Choroid plexus epithelial cell (primary cell): ENCODE data around the gene PTH2.

ENCODE experiments used
- DNase-seq: peaks from one replicate; pipeline ENCODE4 v3.0.0-alpha.2; 2010; ENCODE audit warnings: low read depth
- H3K4me3 ChIP-seq: 2 replicates; pipeline ENCODE4 v1.5.1; 2011; ENCODE audit warnings: low read depth, mild to moderate bottlenecking, control low read depth, low read length, moderate library complexity
- TF ChIP-seq, protein P1 (sequence below): conservative IDR thresholded peaks from 2 replicates; pipeline ENCODE4 v1.5.1; 2011; ENCODE audit warnings: low read depth, mild to moderate bottlenecking, control low read depth, inconsistent platforms, low read length, moderate library complexity

PTH2 gene

GRCh38 chr19:49441960-49442350 is 18.7 kb upstream of the PTH2 start:
- TF ChIP-seq, protein P1, sequence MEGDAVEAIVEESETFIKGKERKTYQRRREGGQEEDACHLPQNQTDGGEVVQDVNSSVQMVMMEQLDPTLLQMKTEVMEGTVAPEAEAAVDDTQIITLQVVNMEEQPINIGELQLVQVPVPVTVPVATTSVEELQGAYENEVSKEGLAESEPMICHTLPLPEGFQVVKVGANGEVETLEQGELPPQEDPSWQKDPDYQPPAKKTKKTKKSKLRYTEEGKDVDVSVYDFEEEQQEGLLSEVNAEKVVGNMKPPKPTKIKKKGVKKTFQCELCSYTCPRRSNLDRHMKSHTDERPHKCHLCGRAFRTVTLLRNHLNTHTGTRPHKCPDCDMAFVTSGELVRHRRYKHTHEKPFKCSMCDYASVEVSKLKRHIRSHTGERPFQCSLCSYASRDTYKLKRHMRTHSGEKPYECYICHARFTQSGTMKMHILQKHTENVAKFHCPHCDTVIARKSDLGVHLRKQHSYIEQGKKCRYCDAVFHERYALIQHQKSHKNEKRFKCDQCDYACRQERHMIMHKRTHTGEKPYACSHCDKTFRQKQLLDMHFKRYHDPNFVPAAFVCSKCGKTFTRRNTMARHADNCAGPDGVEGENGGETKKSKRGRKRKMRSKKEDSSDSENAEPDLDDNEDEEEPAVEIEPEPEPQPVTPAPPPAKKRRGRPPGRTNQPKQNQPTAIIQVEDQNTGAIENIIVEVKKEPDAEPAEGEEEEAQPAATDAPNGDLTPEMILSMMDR: no peak
- DNase-seq: no peak
- no peak overlapping the region for H3K4me3 ChIP-seq

- H3K4me3 ChIP-seq: no peak within 1 kb of the TSS
- DNase-seq: no peak
- TF ChIP-seq, protein P1: no peak
Measured at GRCh38 chr19:49441210-49441959, 18.1 kb upstream of the PTH2 start, which contains the start of gene SLC17A7. TSS of gene SLC17A7 (minus strand) at chr19:49441527. CDS start at chr19:49441379, 148 bp downstream.

DNA sequence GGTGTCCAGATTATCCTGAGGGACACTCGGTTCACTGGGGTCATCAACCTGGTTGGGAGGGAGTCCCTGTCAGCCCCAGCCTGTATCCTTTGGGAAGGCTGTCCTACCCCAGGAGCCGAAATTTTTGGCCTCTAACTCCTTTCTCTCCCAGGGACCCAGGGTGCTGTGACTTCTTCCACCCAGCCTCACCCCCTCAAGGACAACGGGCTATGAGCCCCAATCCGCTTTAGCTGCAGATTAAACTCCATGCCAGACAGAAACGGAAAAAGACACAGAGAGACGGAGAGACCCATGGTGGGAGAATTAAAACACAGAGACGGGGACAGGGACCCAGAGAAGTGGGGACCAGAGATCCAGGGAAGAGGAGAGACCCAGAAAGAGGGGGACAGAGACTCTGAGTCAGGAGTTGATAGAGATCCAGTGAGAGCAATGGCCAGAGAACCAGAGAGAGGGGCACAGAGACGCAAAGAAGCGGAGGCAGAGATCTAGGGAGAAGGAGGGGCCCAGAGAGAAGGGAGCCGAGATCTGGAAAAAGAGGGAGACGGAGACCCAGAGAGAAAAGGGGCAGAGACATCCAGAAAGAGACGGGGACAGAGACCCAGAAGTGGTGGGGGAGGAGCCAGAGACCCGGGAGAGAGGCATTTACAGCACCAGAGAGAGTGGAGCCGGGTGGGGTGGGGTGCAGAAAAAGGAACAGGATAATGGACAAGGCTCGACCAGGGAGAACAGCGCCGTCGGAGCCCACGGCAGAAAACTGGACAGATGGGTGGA is 17.4 kb upstream of the PTH2 start:
- H3K4me3 ChIP-seq: no peak overlapping the region
- DNase-seq: no peak
- TF ChIP-seq, protein P1: no peak

DNA sequence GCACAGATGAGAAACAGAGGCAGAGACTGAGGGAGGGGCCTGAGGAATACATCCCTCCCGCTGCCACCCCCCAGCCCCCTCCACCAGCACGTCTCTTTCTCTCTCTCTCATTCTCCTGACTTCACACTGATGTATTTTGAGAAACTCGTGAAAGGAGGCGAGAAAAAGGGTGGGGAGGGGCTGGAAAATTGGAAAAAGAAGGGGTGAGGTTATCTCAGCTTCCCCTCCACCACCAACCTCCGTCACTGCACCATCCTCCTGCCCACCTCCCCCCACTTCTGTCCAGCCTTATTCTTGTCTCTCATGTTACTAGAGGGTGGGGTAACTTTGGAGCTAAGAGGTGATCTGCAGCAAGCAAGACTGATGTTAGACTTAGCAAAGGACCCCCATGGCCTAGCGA is 16.6 kb upstream of the PTH2 start:
- no peak for DNase-seq
- TF ChIP-seq, protein P1: no peak

GRCh38 chr19:49438261-49438660 is 15.0 kb upstream of the PTH2 start:
- no peak for DNase-seq
- TF ChIP-seq, protein P1: no peak
- no peak overlapping the region for H3K4me3 ChIP-seq

More for the DNA sequence above, 16.6 kb upstream of the PTH2 start:
- no peak overlapping the region for H3K4me3 ChIP-seq

- DNase-seq: no peak
- TF ChIP-seq, protein P1: no peak
- no peak overlapping the region for H3K4me3 ChIP-seq
Measured at GRCh38 chr19:49437231-49437630, 14.0 kb upstream of the PTH2 start.
